ENCODE results near the gene ATP4A.
A peak's percentile ranks its signal among the peaks of the same experiment; 100 is the strongest.
"Not testable (repeated sequence)": the region's sequence is repeated elsewhere in the genome, so short reads cannot be mapped to it uniquely, and the experiment has no call there.

ATP4A gene

GRCh38 chr19:35563207-35563829 is at the start of gene ATP4A:
ATP4A (minus strand) TSS chr19:35563658; CDS start chr19:35563629, 29 bp downstream.
- DNase-seq = no peak

GRCh38 chr19:35612559-35613321 is 49.3 kb upstream of the ATP4A start, which contains the start of gene HAUS5:
HAUS5 (plus strand) TSS chr19:35612735; CDS start chr19:35612795, 60 bp downstream.
- DNase-seq = peak; percentile 95

GRCh38 chr19:35612224-35612558 is 48.7 kb upstream of the ATP4A start:
- DNase-seq = no peak

GRCh38 chr19:35609851-35610353 is 46.4 kb upstream of the ATP4A start:
- DNase-seq = peak; percentile 53 to 71

GRCh38 chr19:35608251-35608650 is 44.8 kb upstream of the ATP4A start:
- DNase-seq = no peak

GRCh38 chr19:35607661-35608060 is 44.2 kb upstream of the ATP4A start:
- no peak for DNase-seq

GRCh38 chr19:35607170-35607569 is 43.7 kb upstream of the ATP4A start:
- not testable (repeated sequence) for DNase-seq

- not testable (repeated sequence) for DNase-seq
Measured at GRCh38 chr19:35604436-35604835, 41.0 kb upstream of the ATP4A start.

GRCh38 chr19:35601971-35602370 is 38.5 kb upstream of the ATP4A start:
- no peak for DNase-seq

- DNase-seq = peak; percentile 8 to 14
Measured at GRCh38 chr19:35596366-35596999, 33.0 kb upstream of the ATP4A start.

- DNase-seq = no peak
Measured at GRCh38 chr19:35595928-35596327, 32.5 kb upstream of the ATP4A start.

- not testable (repeated sequence) for DNase-seq
Measured at GRCh38 chr19:35595026-35595425, 31.6 kb upstream of the ATP4A start.

- peak; percentile 35 to 45 for DNase-seq
Measured at GRCh38 chr19:35592226-35592625, 28.8 kb upstream of the ATP4A start.

- DNase-seq = no peak
Measured at GRCh38 chr19:35590875-35591274, 27.4 kb upstream of the ATP4A start.

GRCh38 chr19:35587321-35587720 is 23.9 kb upstream of the ATP4A start:
- DNase-seq = no peak

- no peak for DNase-seq
Measured at GRCh38 chr19:35585848-35586247, 22.4 kb upstream of the ATP4A start, which contains the start of gene PMIS2. PMIS2 (plus strand) TSS chr19:35586173; CDS start chr19:35586260, 87 bp downstream.

- DNase-seq = no peak
Measured at GRCh38 chr19:35582760-35583159, 19.3 kb upstream of the ATP4A start.

GRCh38 chr19:35578707-35579106 is 15.2 kb upstream of the ATP4A start:
- DNase-seq = no peak

GRCh38 chr19:35577918-35578317 is 14.5 kb upstream of the ATP4A start:
- no peak for DNase-seq

- no peak for DNase-seq
Measured at GRCh38 chr19:35571406-35571965, 8.0 kb upstream of the ATP4A start.

- no peak for DNase-seq
Measured at GRCh38 chr19:35569281-35569781, 5.9 kb upstream of the ATP4A start.

- no peak for DNase-seq
Measured at GRCh38 chr19:35566738-35567137, 3.3 kb upstream of the ATP4A start.
